RCC 7860 (cell line): ENCODE measurements around the gene PDCL2.
A peak's percentile ranks its signal among the peaks of the same experiment; 100 is the strongest.

Experiments used
- DNase-seq: peaks from one replicate; pipeline ENCODE4 v3.0.0-alpha.2; 2015; ENCODE audit warnings: low spot score
- FAIRE-seq: peaks from 2 replicates; lab custom pipeline; 2012; peaks lifted over from hg19 to GRCh38; lab: Jason Lieb, UNC

Gene PDCL2

DNA sequence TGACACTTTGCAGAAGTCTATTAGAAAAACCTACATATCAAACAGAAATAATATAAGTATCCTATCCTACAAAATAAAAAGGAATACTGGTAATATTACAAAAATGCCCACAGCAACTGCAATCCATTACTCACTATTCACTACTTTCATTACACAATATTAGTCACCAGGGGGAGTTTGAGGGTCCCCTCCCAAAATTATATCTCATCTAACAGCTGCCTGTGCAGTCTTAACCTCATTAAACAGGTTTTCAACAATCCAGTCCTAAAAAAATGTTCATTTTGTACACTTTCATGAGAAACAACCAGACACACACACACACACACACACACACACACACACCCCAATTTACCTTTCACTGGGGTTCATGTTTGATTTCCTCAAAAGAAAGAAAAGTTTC lies 48.2 kb downstream of the PDCL2 start:
- peak; percentile 51 for FAIRE-seq
- peak; percentile 38 for DNase-seq

- no peak for DNase-seq
- no peak for FAIRE-seq
These were observed 51.8 kb downstream of the PDCL2 start for GRCh38 chr4:55540271-55540670.

- FAIRE-seq (no peak), DNase-seq (no peak)
These were observed 52.4 kb downstream of the PDCL2 start for GRCh38 chr4:55539658-55540057.

GRCh38 chr4:55538531-55538930 lies 53.5 kb downstream of the PDCL2 start:
- DNase-seq = no peak
- FAIRE-seq = no peak

GRCh38 chr4:55534306-55534705 lies 57.7 kb downstream of the PDCL2 start:
- DNase-seq = no peak
- no peak for FAIRE-seq

- FAIRE-seq = no peak
- no peak for DNase-seq
These were observed 61.4 kb downstream of the PDCL2 start for GRCh38 chr4:55530691-55531090.

- FAIRE-seq (no peak), DNase-seq (no peak)
These were observed 61.9 kb downstream of the PDCL2 start for GRCh38 chr4:55530167-55530566.

DNA sequence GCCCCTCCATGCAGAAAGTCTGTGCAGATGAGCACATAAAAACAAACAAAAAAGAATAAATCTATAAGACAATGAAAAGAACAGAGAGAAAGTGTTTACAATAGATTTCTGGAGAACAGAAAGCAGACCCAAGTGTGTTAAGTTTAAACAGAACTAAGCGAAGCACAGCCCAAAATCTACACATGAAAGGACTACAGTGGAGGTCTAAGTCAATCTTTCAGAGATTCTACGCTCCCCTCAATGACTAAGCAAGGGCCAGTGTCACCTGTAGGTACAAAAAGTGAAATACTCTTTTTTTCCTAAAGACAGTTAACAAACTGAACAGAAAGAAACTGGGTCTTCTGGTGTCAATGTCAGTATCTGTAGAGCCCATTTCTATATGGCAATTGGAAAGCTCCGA lies 63.6 kb downstream of the PDCL2 start:
- DNase-seq (no peak), FAIRE-seq (no peak)

DNA sequence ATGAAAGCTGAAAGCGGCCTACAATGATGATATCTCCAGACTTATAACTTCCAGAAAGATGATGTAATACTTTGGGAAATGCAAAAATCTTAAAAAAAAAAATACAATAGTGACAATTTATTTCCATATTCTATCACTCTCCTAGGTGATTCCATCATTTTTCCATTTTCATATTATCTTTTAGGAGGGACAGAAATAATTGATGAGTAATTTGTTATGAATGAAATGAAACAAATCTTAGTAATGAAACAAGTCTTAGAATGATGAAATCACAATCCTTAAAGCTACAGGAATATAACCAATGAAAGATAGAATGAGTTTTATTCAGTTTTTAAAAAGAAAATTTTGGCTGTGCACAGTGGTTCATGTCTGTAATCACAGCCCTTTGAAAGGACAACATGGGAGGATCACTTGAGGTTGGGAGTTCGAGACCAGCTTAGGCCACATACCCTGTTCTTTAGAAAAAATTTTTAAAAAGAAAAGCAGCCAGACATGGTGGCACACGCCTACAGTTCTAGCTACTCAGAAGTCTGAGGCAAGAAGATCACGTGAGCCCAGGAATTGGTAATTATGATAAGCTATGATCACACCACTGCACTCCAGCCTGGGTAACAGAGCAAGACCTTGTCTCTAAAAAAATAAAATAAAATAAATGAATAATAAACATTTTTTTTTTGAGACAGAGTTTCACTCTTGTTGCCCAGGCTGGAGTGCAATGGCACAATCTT lies 67.0 kb downstream of the PDCL2 start:
- DNase-seq (no peak), FAIRE-seq (peak; percentile 30)

DNA sequence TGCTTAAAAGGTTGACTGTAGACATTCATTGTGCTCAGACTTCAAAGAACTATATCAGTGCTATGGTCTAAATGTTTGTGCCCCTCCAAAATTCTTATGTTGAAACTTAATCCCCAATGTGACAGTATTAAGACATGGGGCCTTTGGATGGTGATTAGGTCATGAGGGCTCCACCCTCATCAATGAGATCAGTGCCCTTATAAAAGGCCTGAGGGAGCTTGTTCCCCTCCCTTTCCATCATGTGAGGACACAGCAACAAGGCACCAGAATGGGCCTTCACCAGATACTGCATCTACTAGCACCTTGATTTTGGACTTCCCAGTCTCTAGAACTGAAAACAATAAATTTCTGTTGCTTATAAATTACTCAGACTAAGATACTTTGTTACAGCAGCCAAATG lies 73.6 kb downstream of the PDCL2 start:
- DNase-seq = no peak
- no peak for FAIRE-seq

DNA sequence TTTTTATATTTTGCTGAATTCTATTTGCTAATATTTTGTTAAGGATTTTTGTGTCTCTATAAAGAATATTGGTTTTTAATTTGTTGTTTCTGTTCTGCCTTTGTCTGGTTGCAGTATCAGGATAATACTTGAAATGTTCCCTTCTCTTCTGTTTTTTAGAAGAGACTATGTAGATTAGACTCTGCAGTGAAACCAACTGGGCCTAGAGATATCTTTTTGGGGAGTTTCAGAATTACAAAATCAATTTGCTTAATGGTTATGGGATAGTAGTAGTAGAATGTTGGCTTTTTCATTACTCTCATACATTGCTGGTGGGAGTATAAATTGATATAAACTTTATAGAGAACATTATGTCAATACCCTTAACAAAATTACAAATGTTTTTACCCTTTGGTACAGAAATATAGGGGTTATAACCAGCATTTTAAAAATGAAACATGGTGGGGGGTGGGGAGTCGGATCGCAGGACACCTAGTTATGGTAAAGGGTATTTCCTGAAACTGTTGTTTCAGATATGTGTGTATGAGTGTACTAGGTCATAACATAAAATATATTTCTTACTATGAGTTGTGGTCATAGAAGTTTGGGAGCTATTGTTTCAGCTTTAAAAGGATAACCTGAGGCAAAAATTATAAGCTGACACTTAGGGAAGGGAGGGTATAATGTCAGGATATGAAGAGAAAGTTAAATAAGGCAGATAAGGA lies 74.4 kb downstream of the PDCL2 start:
- DNase-seq = no peak
- FAIRE-seq = no peak

- no peak for FAIRE-seq
- no peak for DNase-seq
These were observed 79.0 kb downstream of the PDCL2 start for GRCh38 chr4:55512922-55513571.

GRCh38 chr4:55512077-55512476 lies 80.0 kb downstream of the PDCL2 start:
- FAIRE-seq (no peak), DNase-seq (no peak)

DNA sequence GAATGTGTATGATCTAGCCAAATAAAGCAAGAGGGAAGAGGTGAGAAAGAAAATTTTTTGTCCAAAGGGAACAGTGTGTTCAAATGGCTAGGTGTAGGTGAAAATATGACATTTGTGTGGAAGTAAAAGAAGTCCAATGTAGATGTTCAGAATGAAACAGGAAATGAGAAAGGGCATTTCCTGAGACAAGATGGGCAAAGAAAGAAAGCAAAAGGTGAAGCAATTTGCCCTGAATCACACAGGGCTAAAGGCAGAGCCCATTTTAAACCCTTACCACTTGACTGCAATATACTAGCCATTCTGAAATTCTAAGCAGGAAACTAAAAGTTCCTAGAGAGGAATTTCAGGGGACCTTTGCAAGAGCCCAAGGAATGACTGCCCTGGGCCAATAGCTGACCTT lies 81.4 kb downstream of the PDCL2 start:
- DNase-seq = no peak
- no peak for FAIRE-seq

GRCh38 chr4:55509266-55509665 lies 82.8 kb downstream of the PDCL2 start:
- no peak for FAIRE-seq

GRCh38 chr4:55507612-55508011 lies 84.4 kb downstream of the PDCL2 start:
- no peak for FAIRE-seq
- no peak for DNase-seq

More at GRCh38 chr4:55509266-55509665, 82.8 kb downstream of the PDCL2 start:
- no peak for DNase-seq
